Measurements from ENCODE around the gene BARHL2.

The BARHL2 gene

GRCh38 chr1:90710579-90711536, 6.2 kb downstream of the BARHL2 start:
- DNase-seq (ENCODE audit: low read depth in 2 of 2): no peak

GRCh38 chr1:90709535-90709934, 7.6 kb downstream of the BARHL2 start:
- DNase-seq (ENCODE audit: low read depth in 2 of 2): no peak

- no peak for DNase-seq (ENCODE audit: low read depth in 2 of 2)
These were observed 8.3 kb downstream of the BARHL2 start for GRCh38 chr1:90708826-90709225.

GRCh38 chr1:90708236-90708786, 8.8 kb downstream of the BARHL2 start:
- DNase-seq (ENCODE audit: low read depth in 2 of 2): no peak

GRCh38 chr1:90707363-90707710, 9.8 kb downstream of the BARHL2 start:
- DNase-seq (ENCODE audit: low read depth in 2 of 2): no peak

- no peak for DNase-seq (ENCODE audit: low read depth in 2 of 2)
These were observed 10.4 kb downstream of the BARHL2 start for GRCh38 chr1:90706437-90707362.

GRCh38 chr1:90705956-90706355, 11.1 kb downstream of the BARHL2 start:
- DNase-seq (ENCODE audit: low read depth in 2 of 2): no peak

GRCh38 chr1:90704817-90705216, 12.3 kb downstream of the BARHL2 start:
- DNase-seq (ENCODE audit: low read depth in 2 of 2): no peak

GRCh38 chr1:90694846-90695245, 22.3 kb downstream of the BARHL2 start:
- no peak for DNase-seq (ENCODE audit: low read depth in 2 of 2)

- no peak for DNase-seq (ENCODE audit: low read depth in 2 of 2)
These were observed 29.4 kb downstream of the BARHL2 start for GRCh38 chr1:90687747-90688146.

- DNase-seq (ENCODE audit: low read depth in 2 of 2): no peak
These were observed 41.8 kb downstream of the BARHL2 start for GRCh38 chr1:90675161-90675847.

- no peak for DNase-seq (ENCODE audit: low read depth in 2 of 2)
These were observed 45.4 kb downstream of the BARHL2 start for GRCh38 chr1:90671741-90672140.

- DNase-seq (ENCODE audit: low read depth in 2 of 2): no peak
These were observed 45.9 kb downstream of the BARHL2 start for GRCh38 chr1:90671251-90671650.

Data from stimulated activated CD8-positive, alpha-beta memory T cell treated with anti-CD3 and anti-CD28 coated beads, Interleukin-2, amount 100 ng/mL, for 1 hour (primary cell).